Ishikawa (cell line): ENCODE measurements around the gene RASA2.

Experiments
- CEBPB ChIP-seq: IDR thresholded peaks from 2 replicates; pipeline ENCODE4 v1.6.1; 2012
- CREB1 ChIP-seq: IDR thresholded peaks from 2 replicates; pipeline ENCODE4 v1.6.1; 2012; ENCODE audit warnings: low read depth
- EGR1 ChIP-seq: IDR thresholded peaks from 2 replicates; pipeline ENCODE4 v1.6.1; 2012
- EP300 ChIP-seq: IDR thresholded peaks from 2 replicates; pipeline ENCODE4 v1.6.1; 2012; ENCODE audit warnings: borderline replicate concordance
- FOXM1 ChIP-seq: IDR thresholded peaks from 2 replicates; pipeline ENCODE4 v1.6.1; 2012; ENCODE audit warnings: low read depth, borderline replicate concordance
- MAX ChIP-seq: IDR thresholded peaks from 2 replicates; pipeline ENCODE4 v1.6.1; 2012
- NFIC ChIP-seq: IDR thresholded peaks from 2 replicates; pipeline ENCODE4 v1.6.1; 2012
- RAD21 ChIP-seq: IDR thresholded peaks from 2 replicates; pipeline ENCODE4 v1.6.1; 2012; ENCODE audit warnings: low read depth
- REST ChIP-seq: IDR thresholded peaks from 2 replicates; pipeline ENCODE4 v1.6.1; 2012; ENCODE audit warnings: low read depth, mild to moderate bottlenecking
- TAF1 ChIP-seq: IDR thresholded peaks from 2 replicates; pipeline ENCODE4 v1.6.1; 2012; ENCODE audit warnings: low read depth, mild to moderate bottlenecking
- TCF12 ChIP-seq: IDR thresholded peaks from 2 replicates; pipeline ENCODE4 v1.6.1; 2012; ENCODE audit warnings: low read depth
- TEAD4 ChIP-seq: IDR thresholded peaks from 2 replicates; pipeline ENCODE4 v1.6.1; 2012
- USF1 ChIP-seq: IDR thresholded peaks from 2 replicates; pipeline ENCODE4 v1.6.1; 2012
- YY1 ChIP-seq: IDR thresholded peaks from 2 replicates; pipeline ENCODE4 v1.6.1; 2012; ENCODE audit warnings: low read depth
- ZBTB7A ChIP-seq: IDR thresholded peaks from 2 replicates; pipeline ENCODE4 v1.6.1; 2012; ENCODE audit warnings: low read depth

RASA2 gene

GRCh38 chr3:141605883-141606282 lies 119.1 kb downstream of the RASA2 start:
- no peak for TF ChIP-seq MAX
- no peak for TF ChIP-seq TAF1
- TF ChIP-seq CEBPB = no peak
- no peak for TF ChIP-seq ZBTB7A
- TF ChIP-seq YY1 = no peak
- TF ChIP-seq CREB1 = no peak
- no peak for TF ChIP-seq TCF12
- TF ChIP-seq NFIC = no peak
- TF ChIP-seq TEAD4 = no peak
- no peak for TF ChIP-seq RAD21
- no peak for TF ChIP-seq REST
- TF ChIP-seq FOXM1 = no peak
- no peak for TF ChIP-seq EP300
- TF ChIP-seq EGR1 = no peak
- no peak for TF ChIP-seq USF1

GRCh38 chr3:141608438-141608837 lies 121.6 kb downstream of the RASA2 start:
- TF ChIP-seq FOXM1 = no peak
- no peak for TF ChIP-seq EGR1
- no peak for TF ChIP-seq CEBPB
- no peak for TF ChIP-seq RAD21
- no peak for TF ChIP-seq USF1
- TF ChIP-seq REST = no peak
- TF ChIP-seq YY1 = no peak
- no peak for TF ChIP-seq ZBTB7A
- TF ChIP-seq TAF1 = no peak
- TF ChIP-seq NFIC = no peak
- no peak for TF ChIP-seq MAX
- no peak for TF ChIP-seq TEAD4
- TF ChIP-seq EP300 = no peak
- no peak for TF ChIP-seq TCF12

GRCh38 chr3:141610939-141611338 lies 124.1 kb downstream of the RASA2 start:
- no peak for TF ChIP-seq FOXM1

GRCh38 chr3:141618103-141618910 lies 131.5 kb downstream of the RASA2 start:
- TF ChIP-seq YY1 = no peak
- no peak for TF ChIP-seq FOXM1
- no peak for TF ChIP-seq CREB1
- no peak for TF ChIP-seq EP300

- TF ChIP-seq EGR1 (no peak), USF1 (no peak), TEAD4 (no peak), REST (no peak), EP300 (no peak), CEBPB (no peak), CREB1 (no peak), MAX (no peak), TCF12 (no peak), ZBTB7A (no peak), NFIC (no peak), TAF1 (no peak), YY1 (no peak), FOXM1 (no peak), RAD21 (no peak)
These were observed 132.1 kb downstream of the RASA2 start for GRCh38 chr3:141618938-141619337.
